ENCODE data around the gene MATCAP1.

The MATCAP1 gene

GRCh38 chr16:67183627-67184452 lies at the start of gene MATCAP1:
TSS of gene MATCAP1 (minus strand) at chr16:67183963. CDS start at chr16:67180610, 3,353 bp downstream.
- peak; percentile 84 to 89 for DNase-seq (ENCODE audit: extremely low read depth in 1 of 2, low read depth in 1 of 2)

- no peak for DNase-seq (ENCODE audit: extremely low read depth in 1 of 2, low read depth in 1 of 2)
Observed at GRCh38 chr16:67230809-67231660, 47.3 kb upstream of the MATCAP1 start.

- DNase-seq (ENCODE audit: extremely low read depth in 1 of 2, low read depth in 1 of 2), result no peak
Observed at GRCh38 chr16:67229906-67230808, 46.4 kb upstream of the MATCAP1 start.

- no peak for DNase-seq (ENCODE audit: extremely low read depth in 1 of 2, low read depth in 1 of 2)
Observed at GRCh38 chr16:67228905-67229304, 45.1 kb upstream of the MATCAP1 start.

GRCh38 chr16:67228034-67228785 lies 44.4 kb upstream of the MATCAP1 start:
- DNase-seq (ENCODE audit: extremely low read depth in 1 of 2, low read depth in 1 of 2), result no peak

- no peak for DNase-seq (ENCODE audit: extremely low read depth in 1 of 2, low read depth in 1 of 2)
Observed at GRCh38 chr16:67227567-67227921, 43.8 kb upstream of the MATCAP1 start.

GRCh38 chr16:67226804-67227566 lies 43.2 kb upstream of the MATCAP1 start, which contains the start of gene TMEM208:
TSS of gene TMEM208 (plus strand) at chr16:67227130. CDS start at chr16:67227219, 89 bp downstream.
- DNase-seq (ENCODE audit: extremely low read depth in 1 of 2, low read depth in 1 of 2), result peak; percentile 94 to 96

- no peak for DNase-seq (ENCODE audit: extremely low read depth in 1 of 2, low read depth in 1 of 2)
Observed at GRCh38 chr16:67226295-67226803, 42.6 kb upstream of the MATCAP1 start.

- DNase-seq (ENCODE audit: extremely low read depth in 1 of 2, low read depth in 1 of 2), result no peak
Observed at GRCh38 chr16:67223992-67224391, 40.2 kb upstream of the MATCAP1 start.

- DNase-seq (ENCODE audit: extremely low read depth in 1 of 2, low read depth in 1 of 2), result no peak
Observed at GRCh38 chr16:67216612-67217490, 33.1 kb upstream of the MATCAP1 start.

GRCh38 chr16:67215706-67216105 lies 31.9 kb upstream of the MATCAP1 start:
- no peak for DNase-seq (ENCODE audit: extremely low read depth in 1 of 2, low read depth in 1 of 2)

- no peak for DNase-seq (ENCODE audit: extremely low read depth in 1 of 2, low read depth in 1 of 2)
Observed at GRCh38 chr16:67213197-67214019, 29.6 kb upstream of the MATCAP1 start.

GRCh38 chr16:67212766-67213165 lies 29.0 kb upstream of the MATCAP1 start:
- DNase-seq (ENCODE audit: extremely low read depth in 1 of 2, low read depth in 1 of 2), result no peak

- DNase-seq (ENCODE audit: extremely low read depth in 1 of 2, low read depth in 1 of 2), result no peak
Observed at GRCh38 chr16:67211674-67212073, 27.9 kb upstream of the MATCAP1 start.

GRCh38 chr16:67210069-67210937 lies 26.5 kb upstream of the MATCAP1 start:
- no peak for DNase-seq (ENCODE audit: extremely low read depth in 1 of 2, low read depth in 1 of 2)

GRCh38 chr16:67209565-67209964 lies 25.8 kb upstream of the MATCAP1 start:
- DNase-seq (ENCODE audit: extremely low read depth in 1 of 2, low read depth in 1 of 2), result no peak
